Measurements from ENCODE around the gene EPHB3.

DNA sequence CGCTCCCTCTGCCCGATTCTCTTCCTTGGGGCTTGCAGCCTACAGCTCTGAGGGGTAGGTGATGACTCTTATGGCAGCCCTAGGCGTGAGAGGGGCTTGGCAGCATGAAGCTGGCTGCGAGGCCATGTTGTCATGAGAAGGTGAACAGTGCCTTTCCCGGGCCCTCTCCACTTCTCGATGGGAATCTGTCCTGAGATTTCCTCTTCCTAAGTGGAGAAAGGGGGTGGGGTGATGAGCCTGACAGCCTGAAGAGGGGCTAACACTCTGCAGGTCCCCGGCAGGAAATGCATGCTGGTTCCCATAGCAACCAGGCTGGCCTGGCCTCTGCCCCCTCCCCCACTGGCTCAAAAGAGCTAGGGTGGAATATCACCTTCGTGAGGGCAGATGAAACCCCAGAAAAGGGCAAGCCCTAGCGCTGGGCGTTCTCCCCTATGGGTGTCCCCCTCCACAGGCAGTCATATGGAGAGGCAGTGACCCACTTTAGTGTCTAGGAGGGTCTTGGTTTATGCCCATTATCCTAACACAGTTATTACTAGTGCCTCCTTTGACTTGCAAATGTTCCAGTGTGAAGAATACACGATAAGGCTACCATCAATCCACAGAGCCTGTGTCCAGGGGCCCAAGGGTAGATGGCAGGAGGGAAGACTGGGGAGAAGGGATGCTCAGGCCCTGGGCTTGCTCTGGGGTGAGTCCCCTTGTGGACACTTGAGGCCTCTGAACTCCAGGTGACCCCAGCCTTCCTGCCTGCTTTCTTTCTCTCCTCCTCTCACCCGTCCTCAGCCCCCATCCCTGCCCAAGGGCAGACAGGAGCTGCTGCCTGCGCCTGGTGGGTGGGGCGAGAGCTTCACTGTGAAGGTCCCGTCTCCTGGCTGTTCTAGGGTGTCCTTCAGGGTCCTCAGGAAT is 13.2 kb downstream of the EPHB3 start:
- TF ChIP-seq CTCF (IDR thresholded peaks at IDR 0.05) (no peak), POLR2A (IDR thresholded peaks at IDR 0.05) (no peak)
